Fibroblast of pulmonary artery (primary cell): Measurements from ENCODE around the gene BMPER.
A peak's percentile ranks its signal among the peaks of the same experiment; 100 is the strongest.

Experiments
- DNase-seq: peaks from one replicate; pipeline ENCODE4 v3.0.0-alpha.2; 2010; ENCODE audit warnings: low read depth
- H3K4me3 ChIP-seq: replicated peaks from 2 replicates; pipeline ENCODE4 v1.5.1; 2011; ENCODE audit warnings: low read depth, mild to moderate bottlenecking, control low read depth, low read length, moderate library complexity
- CTCF ChIP-seq: IDR thresholded peaks from 2 replicates; pipeline ENCODE4 v1.5.1; 2011; ENCODE audit warnings: mild to moderate bottlenecking, control low read depth, low read length, inconsistent platforms; ENCODE audit errors: missing control alignments

Gene BMPER

DNA sequence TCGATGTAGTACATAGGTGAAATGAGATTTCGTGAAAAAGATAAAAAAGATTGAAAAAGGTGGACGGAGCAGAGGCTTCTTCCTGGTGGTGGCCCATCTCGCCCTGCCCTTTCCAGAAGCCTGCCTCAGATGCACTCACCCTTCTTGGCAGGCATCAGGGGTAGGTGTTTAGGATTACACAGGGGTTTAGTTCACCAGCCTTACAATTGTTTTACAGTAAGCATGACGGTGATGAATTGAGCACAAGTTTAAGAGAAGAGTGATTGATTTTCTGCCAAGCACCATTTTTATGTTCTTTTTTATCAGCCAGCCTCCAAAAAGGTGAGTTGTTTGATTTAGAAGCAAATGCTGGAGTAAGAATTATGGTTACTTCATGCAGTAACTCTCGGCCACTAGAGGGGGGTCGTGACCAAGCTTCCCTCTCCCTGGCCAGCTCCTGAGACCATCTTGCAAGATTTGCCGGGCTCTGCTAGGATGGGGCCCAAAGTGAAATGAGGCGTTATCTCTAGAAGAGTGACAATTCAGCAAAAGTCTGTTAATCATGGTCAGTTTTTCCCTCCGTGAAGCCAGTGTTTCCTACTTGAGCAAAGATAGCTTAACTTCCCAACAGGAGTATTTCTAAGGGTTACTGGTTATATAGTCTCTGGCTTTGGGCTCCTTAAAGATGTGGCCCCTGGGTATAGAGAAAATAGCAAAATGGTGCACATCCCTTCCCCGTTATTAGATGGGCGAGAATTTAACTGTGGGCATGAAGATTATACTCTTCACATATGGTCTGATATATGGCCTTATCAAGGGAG, 228.8 kb downstream of the BMPER start:
- no peak overlapping the region for H3K4me3 ChIP-seq
- TF ChIP-seq CTCF: peak; percentile 86
- DNase-seq: peak; percentile 86

DNA sequence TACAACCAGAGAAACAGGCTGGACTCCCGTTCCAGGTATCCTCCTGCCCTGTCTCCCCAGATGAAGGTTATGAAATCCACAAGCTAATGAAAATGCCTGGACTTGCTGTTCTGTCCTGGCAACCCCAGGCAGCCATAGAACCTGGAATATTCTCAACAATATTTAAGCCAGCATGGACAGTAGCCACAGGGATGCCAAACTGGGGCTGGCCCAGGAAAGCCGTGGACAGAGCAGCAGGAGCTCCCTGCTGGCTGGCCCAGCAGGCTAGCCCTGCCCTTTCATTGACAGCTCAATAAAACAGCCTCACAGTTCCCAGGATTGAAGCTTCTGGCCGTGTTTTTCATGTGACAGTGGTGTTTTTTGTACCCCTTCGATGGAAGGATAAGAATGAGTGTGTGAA, 230.6 kb downstream of the BMPER start:
- H3K4me3 ChIP-seq: no peak overlapping the region
- no peak for TF ChIP-seq CTCF
- no peak for DNase-seq

GRCh38 chr7:34136698-34137097, 231.4 kb downstream of the BMPER start:
- TF ChIP-seq CTCF: no peak
- no peak overlapping the region for H3K4me3 ChIP-seq
- DNase-seq: no peak

- DNase-seq: no peak
- no peak for TF ChIP-seq CTCF
- H3K4me3 ChIP-seq: no peak overlapping the region
Observed at GRCh38 chr7:34137176-34137575, 231.8 kb downstream of the BMPER start.

GRCh38 chr7:34138483-34138882, 233.1 kb downstream of the BMPER start:
- no peak for TF ChIP-seq CTCF
- H3K4me3 ChIP-seq: no peak overlapping the region
- DNase-seq: no peak

DNA sequence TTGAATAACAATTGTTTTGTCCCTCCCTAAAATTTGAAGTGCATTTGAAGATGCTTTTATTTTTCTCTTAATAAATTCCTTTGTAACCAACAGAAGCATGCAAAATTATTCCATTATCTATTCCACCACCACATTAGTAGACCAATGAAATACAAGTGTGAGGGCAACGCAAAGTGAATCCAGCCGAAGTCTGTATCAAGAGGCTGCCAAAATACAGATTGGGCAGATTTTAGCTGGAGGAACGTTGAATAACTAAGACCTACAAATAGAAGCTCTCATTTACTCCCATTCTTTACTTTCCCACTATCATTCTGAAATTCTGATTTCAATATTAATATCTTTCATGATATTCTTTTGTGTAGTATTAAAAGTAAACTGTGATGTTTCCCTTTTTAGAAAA, 233.7 kb downstream of the BMPER start:
- DNase-seq: no peak
- no peak overlapping the region for H3K4me3 ChIP-seq
- TF ChIP-seq CTCF: no peak

DNA sequence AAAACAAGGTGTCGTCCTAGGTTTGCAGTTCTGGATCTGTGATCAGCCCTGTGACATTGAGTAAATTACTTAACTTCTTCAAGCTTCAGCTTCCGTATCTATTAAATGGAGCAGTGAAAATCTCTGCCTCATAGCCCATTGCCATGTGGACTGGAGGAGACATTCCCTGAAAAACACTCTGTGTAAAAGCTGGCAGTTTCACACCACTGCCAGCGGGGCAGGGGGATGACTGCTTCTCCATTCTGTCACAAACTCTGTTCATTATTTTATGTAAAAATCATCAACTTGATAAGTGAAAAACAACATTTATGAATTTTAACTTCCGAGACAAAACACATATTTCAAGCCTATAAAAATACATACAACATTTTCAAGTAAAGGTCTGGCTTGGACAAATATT, 234.7 kb downstream of the BMPER start:
- no peak for DNase-seq
- no peak overlapping the region for H3K4me3 ChIP-seq
- no peak for TF ChIP-seq CTCF
